Spleen (tissue), 11 donors: ENCODE results near the gene RSPH1. TPM values are rescaled to one million over a fixed set of nuclear protein-coding genes. Genes with fewer than 3 reads are reported as not detected.
A peak's percentile ranks its signal among the peaks of the same experiment; 100 is the strongest.

Source experiments
- DNase-seq: peaks from one replicate; pipeline ENCODE4 v3.0.0-alpha.2; 2020
- H3K27ac ChIP-seq, 8 donors: fragments of 200-600 bp; sonication (generic) in 7 of 8; 1 replicate in 4 of 8; 2 replicates in 4 of 8; pipeline versions ENCODE4 v1.5.0 to v1.8.0; 2016 to 2021; ENCODE audit warnings: inconsistent platforms in 4 of 8, mild to moderate bottlenecking in 4 of 8, moderate library complexity in 1 of 8
- H3K27me3 ChIP-seq, 7 donors: fragments of 200-600 bp; sonication (generic) in 6 of 7; replicated peaks in 1 of 7; 1 replicate in 4 of 7; 2 replicates in 3 of 7; pipeline versions ENCODE4 v1.5.0 to v1.8.0; 2016 to 2021; ENCODE audit warnings: inconsistent platforms in 3 of 7, mild to moderate bottlenecking in 1 of 7
- H3K36me3 ChIP-seq, 6 donors: fragments of 200-600 bp; sonication (generic) in 5 of 6; 1 replicate in 4 of 6; 2 replicates in 2 of 6; pipeline versions ENCODE4 v1.5.0 to v1.8.0; 2016 to 2021; ENCODE audit warnings: inconsistent platforms in 2 of 6
- H3K4me1 ChIP-seq, 6 donors: fragments of 200-600 bp; sonication (generic) in 5 of 6; 1 replicate in 3 of 6; 2 replicates in 3 of 6; pipeline versions ENCODE4 v1.5.0 to v1.8.0; 2016 to 2021; ENCODE audit warnings: inconsistent platforms in 3 of 6
- H3K4me3 ChIP-seq, 8 donors: fragments of 200-600 bp; sonication (generic) in 7 of 8; 1 replicate in 4 of 8; 2 replicates in 4 of 8; pipeline versions ENCODE4 v1.5.0 to v1.8.0; 2016 to 2021; ENCODE audit warnings: inconsistent platforms in 4 of 8, mild to moderate bottlenecking in 4 of 8, moderate library complexity in 2 of 8
- H3K9me3 ChIP-seq, 8 donors: fragments of 200-600 bp; sonication (generic) in 7 of 8; 1 replicate in 4 of 8; 2 replicates in 4 of 8; pipeline versions ENCODE4 v1.5.0 to v1.8.0; 2016 to 2021; ENCODE audit warnings: inconsistent platforms in 4 of 8
- POLR2A ChIP-seq, 3 donors: fragments of 450-650 bp; IDR thresholded peaks; one replicate each; pipeline ENCODE4 v1.5.1; 2017; ENCODE audit warnings: antibody characterized with exemption in 3 of 3, mild to moderate bottlenecking in 1 of 3
- POLR2AphosphoS5 ChIP-seq, 3 donors: sonication (generic); formaldehyde crosslinking; IDR thresholded peaks; one replicate each; pipeline ENCODE4 v1.5.1; 2017; ENCODE audit warnings: antibody characterized with exemption in 3 of 3
- WGBS, 5 donors: extraction: QIAGEN DNeasy Blood & Tissue Kit in 3 of 5; methylation state at CpG; one replicate each; pipeline versions ENCODE4 v1.1.5 to v1.1.7; 2013 to 2018; 5-methylcytosine and 5-hydroxymethylcytosine counted together
- intact Hi-C: fragments of 100-400 bp; cut with DNase I; formaldehyde crosslinking; loops from one replicate; pipeline ENCODE4 v1.15.0; 2023; ENCODE audit warnings: low total_unique reads
- polyA plus RNA-seq, 3 donors: library from polyadenylated mRNA; stranded (reverse); fragments of 200-250 nt; gene quantifications; one replicate each; pipeline ENCODE4 v1.2.1, GENCODE V29; 2013
- total RNA-seq, 7 donors: library from RNA; depleted of rRNA in 3 of 7; stranded (reverse); fragments of >200 nt in 3 of 7; fragmentation: NEBNext Ultra II Directional in 4 of 7; extraction: Animal tissue kit (Norgen Biotek cat#: 25700) in 4 of 7; gene quantifications; one replicate each; pipeline versions ENCODE4 v1.1.0 to v1.2.1, GENCODE V29; 2016 to 2021
- TF ChIP-seq, protein P1 (sequence below), 11 experiments: fragments of 200-600 bp in 7 of 11; fragments of 450-650 bp in 4 of 11; sonication (generic) in 4 of 11; IDR thresholded peaks in 8 of 11; conservative IDR thresholded peaks in 3 of 11; 1 replicate in 7 of 11; 2 replicates in 4 of 11; pipeline versions ENCODE4 v1.4.0 to v1.8.0; 2016 to 2021; ENCODE audit warnings: antibody characterized with exemption in 11 of 11, inconsistent platforms in 4 of 11, mild to moderate bottlenecking in 1 of 11
- donor health status: healthy with polysubstance abuse.
- donor health status: DM: no; HTN: no; CAD: no; lungs with moderate emphysema.
- donor health status: DM: no; HTN: no; CAD: no.
- donor health status: Bipolar disorder and iron deficiency.
- donor health status: healthy.
- donor health status: DM: no; HTN: no; CAD: no.
- donor health status: DM: yes; HTN: yes; CAD: no.

Gene RSPH1
- total and polyA plus RNA-seq, 10 donors, result 0.10 to 0.35 (median 0.26) TPM; not detected in 5

DNA sequence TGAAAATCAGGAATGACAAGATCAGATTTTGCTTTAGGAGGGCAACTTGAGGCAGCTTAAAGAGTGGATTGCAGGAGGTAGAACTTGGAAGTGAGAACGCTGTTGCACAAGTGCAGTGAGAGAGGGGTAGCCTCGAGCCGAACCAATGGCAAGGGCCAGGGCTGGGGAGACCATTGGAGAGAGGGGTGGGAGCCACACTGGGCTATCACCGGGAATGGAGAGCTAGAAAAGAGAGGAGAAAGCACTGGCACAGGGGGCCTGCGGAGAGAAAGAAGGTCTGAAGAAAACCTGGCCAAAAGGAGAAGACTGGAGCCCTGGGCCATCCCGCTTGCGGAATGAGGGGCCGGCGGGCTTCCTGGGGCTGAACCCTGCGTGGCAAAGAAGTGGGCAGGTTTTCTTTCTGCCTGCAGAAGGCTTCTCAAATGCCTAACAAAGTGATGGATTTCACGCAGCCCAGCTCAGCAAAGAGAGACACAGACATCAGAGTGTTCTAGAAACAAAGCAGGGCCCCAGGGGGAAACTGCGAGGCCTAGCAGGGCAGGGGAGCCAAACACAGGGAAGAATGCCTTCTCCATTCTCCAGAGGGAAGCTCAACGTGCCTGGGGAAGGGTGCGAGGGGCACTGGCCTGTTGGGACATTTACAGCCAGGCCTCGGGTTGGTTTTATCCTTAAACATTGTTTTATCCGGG is 16.5 kb upstream of the RSPH1 start:
- H3K27ac ChIP-seq, result peak overlapping the region in 2 of 8 donors; percentile 88 to 91
- peak overlapping the region in 1 of 8 donors; percentile 88 for H3K4me3 ChIP-seq
- peaks cover 0 to 8% (median under 1%) of the 10 kb centered on the region in 6 donors for H3K36me3 ChIP-seq
- H3K27me3 ChIP-seq, result no peaks in the 10 kb centered on the region
- intact Hi-C loops, result loop anchor here (10.0 kb wide), 1 partner anchor 48 kb away; no protein-coding TSS in a partner anchor
- H3K9me3 ChIP-seq, result no peaks in the 10 kb centered on the region
- peaks cover 17 to 43% (median 39%) of the 10 kb centered on the region in 6 donors for H3K4me1 ChIP-seq
- TF ChIP-seq POLR2AphosphoS5 (IDR thresholded peaks at IDR 0.05) (no peak), POLR2A (IDR thresholded peaks at IDR 0.05) (no peak)
- TF ChIP-seq, protein P1, sequence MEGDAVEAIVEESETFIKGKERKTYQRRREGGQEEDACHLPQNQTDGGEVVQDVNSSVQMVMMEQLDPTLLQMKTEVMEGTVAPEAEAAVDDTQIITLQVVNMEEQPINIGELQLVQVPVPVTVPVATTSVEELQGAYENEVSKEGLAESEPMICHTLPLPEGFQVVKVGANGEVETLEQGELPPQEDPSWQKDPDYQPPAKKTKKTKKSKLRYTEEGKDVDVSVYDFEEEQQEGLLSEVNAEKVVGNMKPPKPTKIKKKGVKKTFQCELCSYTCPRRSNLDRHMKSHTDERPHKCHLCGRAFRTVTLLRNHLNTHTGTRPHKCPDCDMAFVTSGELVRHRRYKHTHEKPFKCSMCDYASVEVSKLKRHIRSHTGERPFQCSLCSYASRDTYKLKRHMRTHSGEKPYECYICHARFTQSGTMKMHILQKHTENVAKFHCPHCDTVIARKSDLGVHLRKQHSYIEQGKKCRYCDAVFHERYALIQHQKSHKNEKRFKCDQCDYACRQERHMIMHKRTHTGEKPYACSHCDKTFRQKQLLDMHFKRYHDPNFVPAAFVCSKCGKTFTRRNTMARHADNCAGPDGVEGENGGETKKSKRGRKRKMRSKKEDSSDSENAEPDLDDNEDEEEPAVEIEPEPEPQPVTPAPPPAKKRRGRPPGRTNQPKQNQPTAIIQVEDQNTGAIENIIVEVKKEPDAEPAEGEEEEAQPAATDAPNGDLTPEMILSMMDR (IDR thresholded peaks at IDR 0.05 in 8 of 11, conservative IDR thresholded peaks at IDR 0.05 in 3 of 11), result no peak
- 88 to 95% (median 94%) methylated on average over 16 of the region's 16 CpGs for WGBS, 5 donors
- DNase-seq, result no peak

DNA sequence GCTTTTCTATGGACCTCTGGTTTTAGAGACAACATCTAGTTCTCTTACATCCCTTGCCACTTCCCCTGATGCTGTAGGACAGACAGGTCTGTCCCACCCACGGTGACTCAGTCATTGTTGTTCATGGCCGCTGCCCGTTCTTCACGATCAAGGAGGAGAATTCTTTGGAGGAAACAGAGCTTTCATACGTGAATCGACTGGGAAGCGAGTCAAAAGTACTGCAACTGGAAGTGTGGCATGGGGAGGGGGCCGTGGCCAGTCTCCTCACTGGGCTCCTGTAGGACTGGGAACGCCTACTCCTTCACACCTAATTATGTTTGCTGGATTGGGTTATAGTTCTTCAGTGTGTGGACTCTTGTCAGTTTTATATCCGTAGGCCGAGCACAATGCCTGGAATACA is 13.2 kb upstream of the RSPH1 start:
- WGBS, 5 donors, result 74 to 83% (median 83%) methylated on average over 11 of the region's 11 CpGs
- no peak for DNase-seq
- intact Hi-C loops, result no loop called here
- H3K36me3 ChIP-seq, result no peaks in the 10 kb centered on the region
- TF ChIP-seq POLR2AphosphoS5 (IDR thresholded peaks at IDR 0.05), result no peak
- peaks cover 0 to 21% (median 9%) of the 10 kb centered on the region in 6 donors for H3K4me1 ChIP-seq
- H3K27me3 ChIP-seq, result no peaks in the 10 kb centered on the region
- no peak overlapping the region for H3K4me3 ChIP-seq
- no peaks in the 10 kb centered on the region for H3K9me3 ChIP-seq
- no peak overlapping the region for H3K27ac ChIP-seq

DNA sequence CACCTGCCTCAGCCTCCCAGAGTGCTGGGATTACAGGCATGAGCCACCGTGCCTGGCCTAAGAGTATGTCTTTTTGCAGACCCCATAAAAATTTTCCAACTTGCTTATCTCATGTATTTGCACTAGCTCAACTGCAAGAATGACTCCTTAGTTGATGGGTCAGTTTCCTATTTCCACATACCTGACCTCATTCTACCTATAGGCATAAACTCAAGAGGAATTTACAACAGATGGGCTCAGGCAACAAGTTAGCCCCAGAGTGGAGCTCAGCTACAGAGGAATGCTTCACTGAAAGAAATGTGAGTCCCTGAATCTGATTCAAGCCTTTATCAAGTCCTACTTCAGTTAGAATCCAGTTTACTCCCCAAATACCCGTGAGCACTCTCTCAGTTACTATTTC is 12.3 kb upstream of the RSPH1 start:
- DNase-seq, result no peak
- WGBS, 5 donors, result 95 to 100% (median 98%) methylated on average over 2 of the region's 2 CpGs

DNA sequence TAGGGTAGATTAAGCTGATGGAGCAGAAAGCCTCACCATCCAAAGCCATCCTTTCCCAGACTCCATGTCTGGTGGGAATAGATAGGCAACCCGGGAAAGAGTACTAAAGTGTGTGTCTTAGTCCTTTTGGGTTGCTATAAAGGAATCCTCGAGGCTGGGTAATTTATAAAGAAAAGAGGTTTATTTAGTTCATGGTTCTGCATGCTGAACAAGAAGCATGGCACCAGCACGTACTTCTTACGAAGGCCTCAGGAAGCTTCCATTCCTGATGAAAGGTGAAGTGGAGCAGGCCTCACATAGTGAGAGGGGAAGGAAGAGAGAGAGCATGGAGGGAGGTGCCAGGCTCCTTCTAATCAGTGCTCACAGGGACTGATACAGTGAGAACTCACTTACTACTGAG is 11.4 kb upstream of the RSPH1 start:
- no peak overlapping the region for H3K4me3 ChIP-seq
- H3K4me1 ChIP-seq, result peaks cover 0 to 22% (median 9%) of the 10 kb centered on the region in 6 donors
- H3K36me3 ChIP-seq, result no peaks in the 10 kb centered on the region
- no peaks in the 10 kb centered on the region for H3K27me3 ChIP-seq
- WGBS, 5 donors, result 90 to 98% (median 93%) methylated on average over 4 of the region's 4 CpGs
- TF ChIP-seq POLR2AphosphoS5 (IDR thresholded peaks at IDR 0.05) (no peak), POLR2A (IDR thresholded peaks at IDR 0.05) (no peak)
- TF ChIP-seq, protein P1 (IDR thresholded peaks at IDR 0.05 in 8 of 11, conservative IDR thresholded peaks at IDR 0.05 in 3 of 11), result no peak
- no peak overlapping the region for H3K27ac ChIP-seq
- DNase-seq, result no peak
- H3K9me3 ChIP-seq, result no peaks in the 10 kb centered on the region
- intact Hi-C loops, result no loop called here

More for the DNA sequence above, 12.3 kb upstream of the RSPH1 start:
- Histone ChIP-seq H3K4me3 (no peak overlapping the region), H3K9me3 (no peaks in the 10 kb centered on the region), H3K27ac (no peak overlapping the region), H3K36me3 (no peaks in the 10 kb centered on the region), H3K27me3 (no peaks in the 10 kb centered on the region), H3K4me1 (peaks cover 0 to 27% (median 14%) of the 10 kb centered on the region in 6 donors)
- TF ChIP-seq, protein P1 (IDR thresholded peaks at IDR 0.05 in 8 of 11, conservative IDR thresholded peaks at IDR 0.05 in 3 of 11), result no peak
- TF ChIP-seq POLR2AphosphoS5 (IDR thresholded peaks at IDR 0.05), result no peak
- intact Hi-C loops, result no loop called here
